OCI-LY1 (cell line): ENCODE data around the gene INAVA.
"Not testable (repeated sequence)": the region's sequence is repeated elsewhere in the genome, so short reads cannot be mapped to it uniquely, and the experiment has no call there.

Source experiments
- H2AFZ ChIP-seq: fragments of 200-600 bp; sonication (generic), shearing (Covaris generic); 2 replicates; pipeline ENCODE4 v1.6.0; 2014; ENCODE audit warnings: antibody characterized with exemption, mild to moderate bottlenecking, low read length
- H3F3A ChIP-seq: fragments of 200-600 bp; sonication (generic), shearing (Covaris generic); 2 replicates; pipeline ENCODE4 v1.6.0; 2014; ENCODE audit warnings: mild to moderate bottlenecking, antibody characterized with exemption, low read length, moderate library complexity; ENCODE audit not compliant: insufficient read depth
- H3K27ac ChIP-seq: fragments of 200-600 bp; sonication (generic); 2 replicates; pipeline ENCODE4 v1.5.1; 2014; ENCODE audit warnings: low read length, mixed run types, mild to moderate bottlenecking, low read depth; ENCODE audit not compliant: poor library complexity, severe bottlenecking
- H3K27me3 ChIP-seq: fragments of 200-600 bp; sonication (generic); 2 replicates; pipeline ENCODE4 v1.6.0; 2014; ENCODE audit warnings: antibody characterized with exemption, mild to moderate bottlenecking, low read length, moderate library complexity; ENCODE audit not compliant: insufficient read depth
- H3K36me3 ChIP-seq: fragments of 200-600 bp; sonication (generic); 2 replicates; pipeline ENCODE4 v1.6.1; 2014; ENCODE audit warnings: mild to moderate bottlenecking, antibody characterized with exemption, low read length, moderate library complexity, mixed read lengths; ENCODE audit not compliant: insufficient read depth
- H3K4me1 ChIP-seq: fragments of 200-600 bp; sonication (generic); 2 replicates; pipeline ENCODE4 v1.5.1; 2014; ENCODE audit warnings: mild to moderate bottlenecking, low read length, moderate library complexity; ENCODE audit not compliant: insufficient read depth, severe bottlenecking
- H3K4me2 ChIP-seq: fragments of 200-600 bp; sonication (generic), shearing (Covaris generic); 2 replicates; pipeline ENCODE4 v1.6.1; 2014; ENCODE audit warnings: low read length
- H3K4me3 ChIP-seq: fragments of 200-600 bp; sonication (generic); 2 replicates; pipeline ENCODE4 v1.5.1; 2014; ENCODE audit warnings: low read length, low read depth, mild to moderate bottlenecking, mixed read lengths; ENCODE audit not compliant: poor library complexity, severe bottlenecking
- H3K79me2 ChIP-seq: fragments of 200-600 bp; shearing (Covaris generic); 2 replicates; pipeline ENCODE4 v1.6.1; 2016; ENCODE audit warnings: mixed run types, low read length, mixed read lengths; ENCODE audit not compliant: insufficient read depth
- H3K9ac ChIP-seq: fragments of 200-600 bp; sonication (generic), shearing (Covaris generic); 2 replicates; pipeline ENCODE4 v1.6.1; 2014; ENCODE audit warnings: mild to moderate bottlenecking, low read length, mixed read lengths
- H3K9me2 ChIP-seq: fragments of 200-600 bp; sonication (generic), shearing (Covaris generic); 2 replicates; pipeline ENCODE4 v1.6.1; 2014; ENCODE audit warnings: low read depth, mild to moderate bottlenecking, low read length, mixed read lengths
- H3K9me3 ChIP-seq: fragments of 200-600 bp; shearing (Covaris generic); 2 replicates; pipeline ENCODE4 v1.6.1; 2014; ENCODE audit warnings: low read length, mixed read lengths
- H4K20me1 ChIP-seq: fragments of 200-600 bp; sonication (generic), shearing (Covaris generic); 2 replicates; pipeline ENCODE4 v1.6.0; 2016; ENCODE audit warnings: mild to moderate bottlenecking, low read length; ENCODE audit not compliant: insufficient read depth
- CTCF ChIP-seq: fragments of 200-600 bp; sonication (generic), shearing (Covaris generic); IDR thresholded peaks from 2 replicates; pipeline ENCODE4 v1.5.1; 2017; ENCODE audit warnings: mild to moderate bottlenecking, antibody characterized with exemption, low read length, moderate library complexity, mixed read lengths
- EZH2 ChIP-seq: fragments of 200-600 bp; sonication (generic), shearing (Covaris generic); IDR thresholded peaks from 2 replicates; pipeline ENCODE4 v1.8.0; 2017; ENCODE audit warnings: borderline replicate concordance, mixed run types, mild to moderate bottlenecking, antibody characterized with exemption, low read length, moderate library complexity, mixed read lengths

Gene INAVA

DNA sequence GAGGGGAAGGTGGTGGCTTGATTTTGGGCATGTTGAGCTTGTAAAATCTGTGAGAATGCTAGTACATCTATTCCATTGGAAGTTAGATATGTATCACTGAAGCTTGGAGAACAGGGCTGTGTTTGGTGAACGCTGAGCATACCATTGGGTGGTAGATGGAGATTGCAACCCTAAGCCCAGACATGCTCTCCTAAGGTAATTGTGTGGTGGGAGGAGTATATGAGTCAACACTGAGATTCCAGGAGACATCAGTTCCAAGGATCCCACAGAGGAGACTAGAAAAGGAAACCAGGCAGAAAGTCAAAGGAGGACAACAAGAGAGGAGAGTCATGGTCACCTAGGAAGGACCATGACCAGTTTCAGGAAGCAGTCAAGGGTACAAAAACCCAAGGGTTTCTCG is 68.4 kb downstream of the INAVA start:
- Histone ChIP-seq H3K4me3 (no peak overlapping the region), H3K9me2 (no peaks in the 10 kb centered on the region), H3K27me3 (no peaks in the 10 kb centered on the region), H4K20me1 (no peaks in the 10 kb centered on the region), H3K79me2 (no peaks in the 10 kb centered on the region), H3K9ac (no peak overlapping the region), H3K36me3 (no peaks in the 10 kb centered on the region), H3K9me3 (no peaks in the 10 kb centered on the region), H3K4me1 (no peaks in the 10 kb centered on the region), H2AFZ (no peak overlapping the region), H3F3A (no peaks in the 10 kb centered on the region), H3K27ac (no peak overlapping the region), H3K4me2 (no peak overlapping the region)
- TF ChIP-seq CTCF (no peak), EZH2 (no peak)

DNA sequence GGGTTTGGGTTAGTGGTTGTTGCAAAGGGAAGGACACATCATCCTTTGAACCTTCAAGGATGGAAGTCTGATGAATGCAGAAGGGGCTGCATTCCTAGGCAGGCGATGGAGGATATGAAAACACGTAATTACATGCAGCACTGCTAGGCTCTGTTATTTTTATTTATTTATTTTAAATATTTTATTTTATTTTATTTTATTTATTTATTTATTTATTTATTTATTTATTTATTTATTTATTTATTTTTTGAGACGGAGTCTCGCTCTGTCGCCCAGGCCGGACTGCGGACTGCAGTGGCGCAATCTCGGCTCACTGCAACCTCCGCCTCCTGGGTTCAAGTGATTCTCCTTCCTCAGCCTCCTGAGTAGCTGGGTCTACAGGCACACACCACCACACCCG is 69.2 kb downstream of the INAVA start:
- not testable (repeated sequence) for H4K20me1 ChIP-seq, H3K9ac ChIP-seq, H3K36me3 ChIP-seq, H3K27me3 ChIP-seq, H3K4me1 ChIP-seq, H3K9me2 ChIP-seq, H3K79me2 ChIP-seq, H3K9me3 ChIP-seq, H3K27ac ChIP-seq, H3F3A ChIP-seq, H2AFZ ChIP-seq, H3K4me2 ChIP-seq, H3K4me3 ChIP-seq
